KMS-11 (cell line): ENCODE measurements around the gene MAPKAP1.

Source experiments
- H2AFZ ChIP-seq: fragments of 200-600 bp; sonication (generic); 2 replicates; pipeline ENCODE4 v1.6.1; 2016; ENCODE audit warnings: antibody characterized with exemption, mixed run types, low read depth
- H3K27ac ChIP-seq: fragments of 200-600 bp; sonication (generic); 2 replicates; pipeline ENCODE4 v1.6.1; 2016; ENCODE audit warnings: mild to moderate bottlenecking, mixed run types
- H3K27me3 ChIP-seq: fragments of 200-600 bp; sonication (generic); 2 replicates; pipeline ENCODE4 v1.6.1; 2017; ENCODE audit warnings: mild to moderate bottlenecking, low read depth, mixed run types, moderate library complexity; ENCODE audit not compliant: insufficient read depth
- H3K36me3 ChIP-seq: fragments of 200-600 bp; sonication (generic); 2 replicates; pipeline ENCODE4 v1.6.1; 2017; ENCODE audit warnings: mild to moderate bottlenecking, mixed run types; ENCODE audit not compliant: insufficient read depth
- H3K4me1 ChIP-seq: fragments of 200-600 bp; sonication (generic); 2 replicates; pipeline ENCODE4 v1.6.1; 2016; ENCODE audit warnings: mild to moderate bottlenecking, low read depth, mixed run types; ENCODE audit not compliant: poor library complexity, severe bottlenecking
- H3K4me2 ChIP-seq: fragments of 200-600 bp; sonication (generic); 2 replicates; pipeline ENCODE4 v1.7.0; 2016; ENCODE audit warnings: mild to moderate bottlenecking, mixed run types
- H3K4me3 ChIP-seq: fragments of 200-600 bp; sonication (generic); IDR thresholded peaks from 2 replicates; pipeline ENCODE4 v1.6.1; 2017; ENCODE audit warnings: low read depth, low read length, mixed read lengths; ENCODE audit not compliant: insufficient read depth
- H3K79me2 ChIP-seq: fragments of 200-600 bp; sonication (generic); 2 replicates; pipeline ENCODE4 v1.6.1; 2016; ENCODE audit warnings: low read depth, mixed run types; ENCODE audit not compliant: insufficient read depth
- H3K9ac ChIP-seq: fragments of 200-600 bp; sonication (generic); 2 replicates; pipeline ENCODE4 v1.6.1; 2016; ENCODE audit warnings: mild to moderate bottlenecking, mixed run types
- H4K20me1 ChIP-seq: fragments of 200-600 bp; sonication (generic); 2 replicates; pipeline ENCODE4 v1.6.1; 2016; ENCODE audit warnings: mild to moderate bottlenecking, mixed run types; ENCODE audit not compliant: insufficient read depth
- CTCF ChIP-seq: fragments of 200-600 bp; sonication (generic); conservative IDR thresholded peaks from 2 replicates; pipeline ENCODE4 v1.6.1; 2017; ENCODE audit warnings: low read depth, mild to moderate bottlenecking, antibody characterized with exemption, low read length, moderate library complexity, mixed read lengths

Gene MAPKAP1

DNA sequence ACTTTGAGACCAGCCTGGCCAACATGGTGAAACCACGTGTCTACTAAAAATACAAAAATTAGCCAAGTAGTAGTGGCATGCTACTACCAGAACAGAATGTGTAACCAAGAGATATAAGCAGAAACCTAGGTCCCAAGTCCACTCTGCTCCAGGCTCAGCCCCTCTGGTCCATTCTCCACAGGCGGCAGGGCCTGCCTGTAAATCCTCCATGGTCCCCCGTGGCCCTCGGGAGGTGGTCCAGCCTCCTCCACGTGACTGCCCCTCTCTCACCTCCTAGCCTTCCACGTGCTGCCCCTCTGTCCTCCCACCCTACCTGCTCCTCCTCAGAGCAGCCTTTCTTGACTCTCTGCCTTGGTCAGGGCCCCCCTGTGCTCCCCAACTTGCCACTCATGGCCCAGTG, 318.0 kb downstream of the MAPKAP1 start:
- H3K79me2 ChIP-seq, result no peaks in the 10 kb centered on the region
- no peaks in the 10 kb centered on the region for H3K36me3 ChIP-seq
- no peak overlapping the region for H3K4me3 ChIP-seq
- no peak for TF ChIP-seq CTCF
- no peaks in the 10 kb centered on the region for H3K4me1 ChIP-seq
- H3K4me2 ChIP-seq, result no peak overlapping the region
- H3K9ac ChIP-seq, result no peak overlapping the region
- H4K20me1 ChIP-seq, result no peaks in the 10 kb centered on the region
- H2AFZ ChIP-seq, result no peak overlapping the region
- H3K27me3 ChIP-seq, result no peaks in the 10 kb centered on the region
- H3K27ac ChIP-seq, result no peak overlapping the region

GRCh38 chr9:125387861-125388524, 319.0 kb downstream of the MAPKAP1 start:
- H2AFZ ChIP-seq, result no peak overlapping the region
- no peaks in the 10 kb centered on the region for H3K4me1 ChIP-seq
- H3K9ac ChIP-seq, result no peak overlapping the region
- no peak for TF ChIP-seq CTCF
- no peak overlapping the region for H3K27ac ChIP-seq
- no peaks in the 10 kb centered on the region for H3K27me3 ChIP-seq
- no peaks in the 10 kb centered on the region for H4K20me1 ChIP-seq
- no peaks in the 10 kb centered on the region for H3K36me3 ChIP-seq
- H3K79me2 ChIP-seq, result no peaks in the 10 kb centered on the region
- H3K4me2 ChIP-seq, result no peak overlapping the region
- H3K4me3 ChIP-seq, result no peak overlapping the region
